GM12801 (cell line): ENCODE data around the gene GRN.

Experiments
- TF ChIP-seq, protein P1 (sequence below): IDR thresholded peaks from one replicate; pipeline ENCODE4 v1.5.1; 2011; ENCODE audit warnings: control low read depth; ENCODE audit not compliant: insufficient read length; ENCODE audit errors: extremely low read depth

The GRN gene

GRCh38 chr17:44344939-44345453 is at the start of gene GRN:
GRN (plus strand) TSS chr17:44345302; CDS start chr17:44349165, 3,863 bp downstream.
- TF ChIP-seq, protein P1, sequence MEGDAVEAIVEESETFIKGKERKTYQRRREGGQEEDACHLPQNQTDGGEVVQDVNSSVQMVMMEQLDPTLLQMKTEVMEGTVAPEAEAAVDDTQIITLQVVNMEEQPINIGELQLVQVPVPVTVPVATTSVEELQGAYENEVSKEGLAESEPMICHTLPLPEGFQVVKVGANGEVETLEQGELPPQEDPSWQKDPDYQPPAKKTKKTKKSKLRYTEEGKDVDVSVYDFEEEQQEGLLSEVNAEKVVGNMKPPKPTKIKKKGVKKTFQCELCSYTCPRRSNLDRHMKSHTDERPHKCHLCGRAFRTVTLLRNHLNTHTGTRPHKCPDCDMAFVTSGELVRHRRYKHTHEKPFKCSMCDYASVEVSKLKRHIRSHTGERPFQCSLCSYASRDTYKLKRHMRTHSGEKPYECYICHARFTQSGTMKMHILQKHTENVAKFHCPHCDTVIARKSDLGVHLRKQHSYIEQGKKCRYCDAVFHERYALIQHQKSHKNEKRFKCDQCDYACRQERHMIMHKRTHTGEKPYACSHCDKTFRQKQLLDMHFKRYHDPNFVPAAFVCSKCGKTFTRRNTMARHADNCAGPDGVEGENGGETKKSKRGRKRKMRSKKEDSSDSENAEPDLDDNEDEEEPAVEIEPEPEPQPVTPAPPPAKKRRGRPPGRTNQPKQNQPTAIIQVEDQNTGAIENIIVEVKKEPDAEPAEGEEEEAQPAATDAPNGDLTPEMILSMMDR, result no peak

- TF ChIP-seq, protein P1, result no peak
Observed at GRCh38 chr17:44297975-44298374, 47.1 kb upstream of the GRN start.

- TF ChIP-seq, protein P1, result no peak
Observed at GRCh38 chr17:44304651-44305050, 40.5 kb upstream of the GRN start.

- TF ChIP-seq, protein P1, result no peak
Observed at GRCh38 chr17:44307387-44308186, 37.5 kb upstream of the GRN start.

DNA sequence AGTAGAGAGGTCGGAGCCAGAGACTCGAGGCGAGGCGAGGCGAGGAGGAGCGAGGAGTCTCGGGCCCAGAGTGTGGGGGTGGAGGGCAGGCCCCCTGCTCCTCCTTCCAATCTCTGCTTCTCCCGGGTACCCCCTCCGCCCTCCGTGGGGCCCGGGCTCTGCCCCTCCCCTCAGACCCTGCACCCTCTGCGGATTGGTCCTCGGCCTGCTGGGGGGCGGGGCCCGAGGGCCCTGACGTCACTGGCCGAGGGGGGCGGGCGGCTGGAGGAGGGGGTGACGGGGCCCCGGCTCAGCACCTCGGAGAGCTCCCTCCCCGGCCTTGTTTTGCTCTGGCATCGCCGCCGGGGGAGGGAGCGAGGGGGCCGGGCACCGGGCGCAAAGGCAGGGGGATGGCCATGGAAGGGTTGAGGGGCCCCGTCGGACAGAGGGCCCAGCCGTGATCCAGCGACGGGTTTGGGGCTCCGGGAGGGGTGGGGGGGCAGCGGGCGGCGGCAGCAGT is 36.7 kb upstream of the GRN start, which contains the start of gene RUNDC3A:
Gene RUNDC3A, plus strand, starts transcription at position 282 of the 499 bp plus-strand sequence. CDS start 232 bp downstream, outside the sequence.
- TF ChIP-seq, protein P1, result no peak

DNA sequence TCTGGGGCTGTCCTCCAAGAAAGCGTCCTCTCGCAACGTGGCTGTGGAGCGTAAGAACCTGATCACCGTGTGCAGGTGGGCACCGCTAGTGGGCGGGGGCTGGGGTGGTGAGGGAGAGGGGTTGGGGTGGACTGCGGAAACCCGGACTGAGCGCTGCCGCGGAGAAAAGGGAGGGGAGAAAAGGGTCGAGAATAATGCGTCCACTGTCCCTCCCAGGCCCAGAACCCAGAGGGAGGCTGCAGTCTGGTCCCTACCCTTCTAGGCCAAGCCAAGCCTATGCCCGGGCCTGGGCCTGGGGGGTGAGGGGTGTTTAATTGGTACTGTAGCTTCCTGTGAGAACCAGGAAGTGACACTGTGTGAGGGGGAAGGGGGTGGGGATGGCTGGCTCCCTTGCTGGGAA is 36.2 kb upstream of the GRN start:
- TF ChIP-seq, protein P1, result no peak

DNA sequence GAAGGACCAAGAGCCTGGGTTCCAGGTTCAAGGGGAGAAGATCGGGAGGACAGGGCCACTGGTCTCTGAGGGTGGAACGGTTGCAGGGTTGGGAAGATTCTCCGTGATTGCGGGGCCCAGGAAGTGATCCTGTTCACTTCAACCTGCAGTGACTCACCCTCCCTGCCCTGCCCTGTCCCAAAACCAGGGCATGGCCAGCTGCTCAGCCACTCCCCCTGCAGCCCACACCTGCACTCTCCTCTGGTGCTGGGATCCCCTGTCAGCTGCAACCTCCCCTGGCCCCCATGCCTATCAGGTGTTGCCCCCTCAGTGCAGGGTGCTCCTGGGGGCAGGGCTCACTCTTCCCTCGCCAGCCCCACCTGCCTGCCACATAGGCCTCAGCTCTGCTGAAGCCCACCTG is 35.6 kb upstream of the GRN start:
- TF ChIP-seq, protein P1, result no peak
